Mesenchymal stem cell (in vitro differentiated cells and primary cell): ENCODE data around the gene COQ5.

Source experiments
- DNase-seq: peaks from one replicate; pipeline ENCODE4 v3.0.0-alpha.2; 2013
- H2AFZ ChIP-seq: one replicate; pipeline ENCODE4 v1.6.1; 2013; ENCODE audit warnings: low read depth, mild to moderate bottlenecking, control low read depth, inconsistent platforms, low read length, moderate library complexity
- H2AK5ac ChIP-seq: 2 replicates; pipeline ENCODE4 v1.6.1; 2013; ENCODE audit warnings: low read length, moderate library complexity, mild to moderate bottlenecking, inconsistent platforms; ENCODE audit not compliant: severe bottlenecking
- H2BK120ac ChIP-seq: one replicate; pipeline ENCODE4 v1.6.1; 2013; ENCODE audit warnings: low read depth, mild to moderate bottlenecking, inconsistent platforms, low read length, moderate library complexity
- H2BK12ac ChIP-seq, 2 experiments: one replicate each; pipeline ENCODE4 v1.6.1; 2013; ENCODE audit warnings: inconsistent platforms in 2 of 2, low read length in 2 of 2, mild to moderate bottlenecking in 2 of 2, moderate library complexity in 2 of 2, control low read depth in 1 of 2
- H2BK15ac ChIP-seq: one replicate; pipeline ENCODE4 v1.6.1; 2013; ENCODE audit warnings: mild to moderate bottlenecking, low read depth, inconsistent platforms; ENCODE audit not compliant: poor library complexity, severe bottlenecking
- H2BK5ac ChIP-seq: 2 replicates; pipeline ENCODE4 v1.6.1; 2013; ENCODE audit warnings: low read depth, mild to moderate bottlenecking, low read length, control low read depth, inconsistent platforms; ENCODE audit not compliant: poor library complexity, severe bottlenecking
- H3K14ac ChIP-seq, 2 experiments: one replicate each; pipeline ENCODE4 v1.6.1; 2013; ENCODE audit warnings: inconsistent platforms in 2 of 2, low read length in 2 of 2, control low read depth in 1 of 2, mild to moderate bottlenecking in 1 of 2, moderate library complexity in 1 of 2
- H3K18ac ChIP-seq, 2 experiments: one replicate each; pipeline ENCODE4 v1.6.1; 2013; ENCODE audit warnings: inconsistent platforms in 2 of 2, low read length in 2 of 2, control low read depth in 1 of 2, low read depth in 1 of 2, mild to moderate bottlenecking in 1 of 2
- H3K23ac ChIP-seq, 2 experiments: one replicate each; pipeline ENCODE4 v1.6.1; 2013; ENCODE audit warnings: inconsistent platforms in 2 of 2, low read length in 2 of 2, mild to moderate bottlenecking in 2 of 2, moderate library complexity in 2 of 2, control low read depth in 1 of 2
- H3K27ac ChIP-seq: 2 replicates; pipeline ENCODE4 v1.5.1; 2013; ENCODE audit warnings: mild to moderate bottlenecking, moderate library complexity, low read length, control low read depth, inconsistent platforms; ENCODE audit not compliant: poor library complexity, severe bottlenecking
- H3K27me3 ChIP-seq, 2 experiments: 2 replicates each; pipeline versions ENCODE4 v1.6.1 to v1.7.0; 2013; ENCODE audit warnings: low read length in 2 of 2, mild to moderate bottlenecking in 2 of 2, moderate library complexity in 2 of 2, control low read depth in 1 of 2, inconsistent platforms in 1 of 2; ENCODE audit not compliant: control insufficient read depth in 1 of 2, insufficient read depth in 1 of 2
- H3K36me3 ChIP-seq, 2 experiments: 2 replicates each; pipeline versions ENCODE4 v1.6.1 to v1.7.0; 2013; ENCODE audit warnings: low read length in 2 of 2, control low read depth in 1 of 2, inconsistent platforms in 1 of 2, low read depth in 1 of 2, mild to moderate bottlenecking in 1 of 2; ENCODE audit not compliant: insufficient read depth in 2 of 2, control insufficient read depth in 1 of 2
- H3K4ac ChIP-seq, 2 experiments: one replicate each; pipeline ENCODE4 v1.6.1; 2013; ENCODE audit warnings: inconsistent platforms in 2 of 2, low read length in 2 of 2, mild to moderate bottlenecking in 2 of 2, moderate library complexity in 2 of 2, control low read depth in 1 of 2, low read depth in 1 of 2
- H3K4me1 ChIP-seq: 2 replicates; pipeline ENCODE4 v1.6.1; 2013; ENCODE audit warnings: low read depth, low read length, control low read depth; ENCODE audit not compliant: control insufficient read depth, insufficient read depth
- H3K4me2 ChIP-seq: 2 replicates; pipeline ENCODE4 v1.6.1; 2013; ENCODE audit warnings: low read length, mild to moderate bottlenecking, inconsistent platforms; ENCODE audit not compliant: poor library complexity, severe bottlenecking
- H3K4me3 ChIP-seq, 2 experiments: 2 replicates each; pipeline versions ENCODE4 v1.5.1 to v1.7.0; 2013; ENCODE audit warnings: low read length in 2 of 2, mild to moderate bottlenecking in 2 of 2, control low read depth in 1 of 2, low read depth in 1 of 2; ENCODE audit not compliant: insufficient read depth in 1 of 2
- H3K79me1 ChIP-seq: replicated peaks from 2 replicates; pipeline ENCODE4 v1.6.1; 2013; ENCODE audit warnings: mild to moderate bottlenecking, control low read depth, low read length, inconsistent platforms; ENCODE audit not compliant: poor library complexity, severe bottlenecking
- H3K9ac ChIP-seq: 2 replicates; pipeline ENCODE4 v1.7.0; 2013; ENCODE audit warnings: mild to moderate bottlenecking, low read length, moderate library complexity
- H3K9me3 ChIP-seq: 2 replicates; pipeline ENCODE4 v1.7.0; 2013; ENCODE audit warnings: mild to moderate bottlenecking, low read length; ENCODE audit not compliant: control insufficient read depth
- H4K8ac ChIP-seq: one replicate; pipeline ENCODE4 v1.6.1; 2013; ENCODE audit warnings: inconsistent platforms, mild to moderate bottlenecking, low read length, moderate library complexity
- H4K91ac ChIP-seq: one replicate; pipeline ENCODE4 v1.6.1; 2013; ENCODE audit warnings: mild to moderate bottlenecking, low read length, inconsistent platforms
- WGBS: methylation state at CpG from one replicate; pipeline ENCODE4 v1.1.7; 2013; ENCODE audit warnings: mixed read lengths; 5-methylcytosine and 5-hydroxymethylcytosine counted together

Gene COQ5

DNA sequence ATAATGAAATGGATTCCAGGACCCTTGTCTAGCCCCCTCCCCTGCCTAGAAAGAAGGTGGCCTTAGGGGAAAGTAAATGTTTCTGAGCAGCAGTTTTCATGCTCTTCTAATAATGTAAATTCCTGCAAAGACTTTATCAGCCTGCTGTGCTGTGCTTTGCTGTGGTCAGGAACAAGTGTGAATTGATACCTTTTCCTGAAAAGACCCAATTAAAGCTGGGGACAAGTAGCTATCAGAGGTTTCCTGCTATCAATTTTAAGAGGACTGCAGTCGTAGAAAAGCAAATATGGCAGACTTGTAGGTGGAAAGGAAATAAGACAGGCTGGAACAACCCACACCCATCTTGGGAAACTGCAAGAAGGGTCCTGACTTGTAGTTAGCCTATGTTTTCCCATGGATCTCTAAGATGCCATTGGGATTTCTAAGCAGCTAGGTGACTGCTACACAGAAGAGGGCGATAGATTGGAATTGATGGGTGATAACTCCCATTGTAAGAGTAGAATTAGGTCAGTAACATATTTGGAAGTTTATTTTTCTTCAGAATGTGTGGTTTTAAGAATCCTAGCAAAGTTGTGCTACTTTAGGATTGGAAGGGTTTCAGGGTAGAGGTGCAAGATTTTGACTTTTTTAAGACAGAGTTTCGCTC is 30.0 kb downstream of the COQ5 start:
- Histone ChIP-seq H3K4me2 (no peak overlapping the region), H3K4me1 (no peaks in the 10 kb centered on the region), H2BK15ac (no peak overlapping the region), H3K27ac (no peak overlapping the region), H3K4ac (no peak overlapping the region), H2BK12ac (no peak overlapping the region), H3K4me3 (no peak overlapping the region), H2AFZ (no peak overlapping the region), H4K91ac (no peak overlapping the region), H2AK5ac (no peak overlapping the region), H3K14ac (no peak overlapping the region), H4K8ac (no peak overlapping the region), H3K9me3 (no peaks in the 10 kb centered on the region), H3K36me3 (peaks cover 5 to 46% of the 10 kb centered on the region in 2 experiments), H3K9ac (peak overlapping the region; percentile 97), H2BK120ac (no peak overlapping the region), H2BK5ac (no peak overlapping the region), H3K27me3 (no peaks in the 10 kb centered on the region), H3K18ac (no peak overlapping the region), H3K23ac (no peak overlapping the region), H3K79me1 (peaks cover 11% of the 10 kb centered on the region)
- WGBS, result 97% methylated on average over 3 of the region's 3 CpGs
- DNase-seq, result no peak

GRCh38 chr12:120497524-120498150 is 31.3 kb downstream of the COQ5 start:
- Histone ChIP-seq H3K4ac (no peak overlapping the region), H3K18ac (no peak overlapping the region), H3K27me3 (no peaks in the 10 kb centered on the region), H4K8ac (no peak overlapping the region), H3K9ac (peak overlapping the region; percentile 97), H3K14ac (no peak overlapping the region), H3K4me3 (peak overlapping the region in 1 of 2 experiments; percentile 96), H2BK5ac (no peak overlapping the region), H3K36me3 (peaks cover 5 to 34% of the 10 kb centered on the region in 2 experiments), H2AFZ (no peak overlapping the region), H4K91ac (no peak overlapping the region), H3K4me1 (no peaks in the 10 kb centered on the region), H3K23ac (no peak overlapping the region), H3K79me1 (peaks cover 11% of the 10 kb centered on the region), H2AK5ac (no peak overlapping the region), H2BK12ac (no peak overlapping the region), H3K27ac (no peak overlapping the region), H2BK15ac (no peak overlapping the region), H3K4me2 (peak overlapping the region; percentile 77), H2BK120ac (no peak overlapping the region), H3K9me3 (no peaks in the 10 kb centered on the region)
- WGBS, result 70% methylated on average over 6 of the region's 9 CpGs
- no peak for DNase-seq

- Histone ChIP-seq H3K27me3 (no peaks in the 10 kb centered on the region), H3K27ac (peak overlapping the region; percentile 54), H3K9me3 (no peaks in the 10 kb centered on the region), H3K4me2 (peak overlapping the region; percentile 77), H2AFZ (no peak overlapping the region), H2AK5ac (no peak overlapping the region), H3K4me3 (peak overlapping the region; percentile 91 to 96), H3K79me1 (peaks cover 11% of the 10 kb centered on the region), H2BK15ac (no peak overlapping the region), H2BK12ac (no peak overlapping the region), H3K14ac (peak overlapping the region in 1 of 2 experiments; percentile 96), H2BK120ac (no peak overlapping the region), H3K4ac (peak overlapping the region in 1 of 2 experiments; percentile 75), H3K9ac (peak overlapping the region; percentile 97), H3K23ac (peak overlapping the region in 1 of 2 experiments; percentile 83), H4K91ac (no peak overlapping the region), H3K36me3 (peaks cover 6 to 33% of the 10 kb centered on the region in 2 experiments), H3K4me1 (no peaks in the 10 kb centered on the region), H3K18ac (peak overlapping the region in 1 of 2 experiments; percentile 93), H4K8ac (no peak overlapping the region), H2BK5ac (no peak overlapping the region)
- under 1% methylated on average over 43 of the region's 47 CpGs for WGBS
- peak; percentile 63 for DNase-seq
Observed at GRCh38 chr12:120496413-120497340, 32.3 kb downstream of the COQ5 start.
